K562 (cell line): ENCODE data around the gene OSGEPL1. TPM values are rescaled to one million over a fixed set of nuclear protein-coding genes. Genes with fewer than 3 reads are reported as not detected.

Source experiments
- CHD4 ChIP-seq: fragments of 200-600 bp; sonication (generic); IDR thresholded peaks from 3 replicates; pipeline ENCODE4 v1.6.1; 2012; ENCODE audit warnings: low read depth, mild to moderate bottlenecking, mixed read lengths, low read length, inconsistent platforms; ENCODE audit not compliant: insufficient read depth, insufficient replicate concordance, poor library complexity, severe bottlenecking
- CREB3L1 ChIP-seq: fragments of 450-650 bp; IDR thresholded peaks from 2 replicates; pipeline ENCODE4 v1.6.1; 2014; ENCODE audit warnings: low read depth, mild to moderate bottlenecking, moderate library complexity, borderline replicate concordance
- CREM ChIP-seq: IDR thresholded peaks from 2 replicates; pipeline ENCODE4 v1.6.1; 2014; ENCODE audit warnings: antibody characterized with exemption, low read depth
- ETV1 ChIP-seq: fragments of 450-650 bp; conservative IDR thresholded peaks from 2 replicates; pipeline ENCODE4 v1.6.1; 2016; ENCODE audit warnings: missing genetic modification characterization, control low read depth, low read depth, missing compliant biosample characterization
- HIVEP1 ChIP-seq: fragments of 250-450 bp; sonication (Bioruptor Pico); IDR thresholded peaks from 2 replicates; pipeline ENCODE4 v1.4.0; 2020; ENCODE audit warnings: mild to moderate bottlenecking
- KAT7 ChIP-seq: sonication (generic); formaldehyde crosslinking; IDR thresholded peaks from 2 replicates; pipeline ENCODE4 v1.8.0; 2022; ENCODE audit warnings: missing genetic modification reagents, mild to moderate bottlenecking, borderline replicate concordance
- MBD2 ChIP-seq: sonication (generic); IDR thresholded peaks from 2 replicates; pipeline ENCODE4 v1.6.1; 2016; ENCODE audit warnings: low read depth, borderline replicate concordance
- MCM3 ChIP-seq: fragments of 450-650 bp; IDR thresholded peaks from 2 replicates; pipeline ENCODE4 v1.6.1; 2016
- MLLT1 ChIP-seq, 2 experiments: fragments of 450-650 bp; IDR thresholded peaks; 2 replicates each; pipeline ENCODE4 v1.6.1; 2016
- MTF1 ChIP-seq: fragments of 250-450 bp; sonication (Bioruptor Pico); IDR thresholded peaks from 2 replicates; pipeline ENCODE4 v1.9.0; 2021; ENCODE audit warnings: moderate library complexity, mild to moderate bottlenecking, inconsistent platforms, borderline replicate concordance
- SAFB ChIP-seq: fragments of 200-400 bp; formaldehyde crosslinking; IDR thresholded peaks from 2 replicates; pipeline ENCODE4 v1.6.1; 2017; ENCODE audit warnings: low read depth, low read length, borderline replicate concordance
- SIN3A ChIP-seq, 2 experiments: fragments of 150-350 bp in 1 of 2; IDR thresholded peaks; 2 replicates each; pipeline ENCODE4 v1.6.1; 2011 to 2016; ENCODE audit warnings: borderline replicate concordance in 2 of 2, low read depth in 2 of 2, low read length in 2 of 2, mild to moderate bottlenecking in 2 of 2, moderate library complexity in 2 of 2; ENCODE audit not compliant: control insufficient read depth in 1 of 2
- SUPT5H ChIP-seq: fragments of 450-650 bp; IDR thresholded peaks from 2 replicates; pipeline ENCODE4 v1.6.1; 2016
- ZNF395 ChIP-seq: fragments of 200-800 bp; sonication (Bioruptor generic); IDR thresholded peaks from 2 replicates; pipeline ENCODE4 v1.6.1; 2017; ENCODE audit warnings: missing genetic modification characterization, missing compliant biosample characterization
- polyA plus RNA-seq, 8 experiments: library from polyadenylated mRNA; depleted of rRNA in 4 of 8; stranded (reverse) in 5 of 8; unstranded in 3 of 8; fragments of >200 nt; fragmentation: Nextera tagmentation in 2 of 8; fragmentation: Illumina TruSeq in 1 of 8; extraction: Ambion mirVana in 2 of 8; extraction: Trizol in 1 of 8; gene quantifications; 2 replicates each; pipeline versions ENCODE4 v1.2.1 to v1.2.3, GENCODE V29; 2011 to 2014; ENCODE audit warnings: inconsistent platforms in 1 of 8, missing spikeins in 1 of 8
- total RNA-seq, 7 experiments: library from RNA; depleted of rRNA in 6 of 7; stranded (reverse); fragments of >200 nt in 6 of 7; fragmentation: Illumina TruSeq in 2 of 7; extraction: Trizol in 2 of 7; gene quantifications; 2 replicates each; pipeline versions ENCODE4 v1.2.1 to v1.2.3, GENCODE V29; 2011 to 2021; ENCODE audit warnings: low replicate concordance in 1 of 7
- TF ChIP-seq, protein P1 (sequence below), 3 experiments: IDR thresholded peaks in 2 of 3; conservative IDR thresholded peaks in 1 of 3; 2 replicates each; pipeline ENCODE4 v1.5.1; 2011 to 2012; ENCODE audit warnings: low read length in 3 of 3, mild to moderate bottlenecking in 3 of 3, control low read depth in 2 of 3, improper control_type of control experiment in 1 of 3, inconsistent platforms in 1 of 3, low read depth in 1 of 3, mixed read lengths in 1 of 3, moderate library complexity in 1 of 3; ENCODE audit not compliant: insufficient read depth in 2 of 3
- TF ChIP-seq, protein P2 (sequence below): fragments of 250-450 bp; sonication (Bioruptor Pico); IDR thresholded peaks from 2 replicates; pipeline ENCODE4 v1.5.0; 2021; ENCODE audit warnings: mild to moderate bottlenecking, borderline replicate concordance

Gene OSGEPL1
- total and polyA plus RNA-seq, 9 of the 15 experiments (the other 6 are each of a cell fraction or from before 2014, with no cell fraction given) = 2.5 to 10.8 (median 6.5) TPM

GRCh38 chr2:189783927-189784867 lies 21.6 kb upstream of the OSGEPL1 start, which contains the start of the genes ORMDL1 and PMS1 (continued):
- TF ChIP-seq MBD2 (peak; percentile 49), ETV1 (no peak), MTF1 (CRISPR knock-in tag) (no peak), CREB3L1 (peak; percentile 54; the same call in 1 of the 2 replicates), KAT7 (CRISPR knock-in tag) (0 out of 2 replicates have a peak, but pooled peaks have one; percentile 55), MLLT1 (IDR thresholded peaks at IDR 0.05) (peak in 1 of 2 experiments; percentile 11; a peak in 1 of 4 replicates), CREM (peak; percentile 75), CHD4 (no peak), HIVEP1 (CRISPR knock-in tag) (no peak), SIN3A (IDR thresholded peaks at IDR 0.05; ENCODE audit: borderline replicate concordance in 2 of 2, control insufficient read depth in 1 of 2, low read depth in 2 of 2, low read length in 2 of 2) (peak; percentile 12 to 57; a peak in 2 of 4 replicates), MCM3 (no peak), ZNF395 (no peak; the same call in 1 of the 2 replicates), SAFB (0 out of 2 replicates have a peak, but pooled peaks have one; percentile 24), SUPT5H (peak; percentile 92)
- TF ChIP-seq, protein P1, sequence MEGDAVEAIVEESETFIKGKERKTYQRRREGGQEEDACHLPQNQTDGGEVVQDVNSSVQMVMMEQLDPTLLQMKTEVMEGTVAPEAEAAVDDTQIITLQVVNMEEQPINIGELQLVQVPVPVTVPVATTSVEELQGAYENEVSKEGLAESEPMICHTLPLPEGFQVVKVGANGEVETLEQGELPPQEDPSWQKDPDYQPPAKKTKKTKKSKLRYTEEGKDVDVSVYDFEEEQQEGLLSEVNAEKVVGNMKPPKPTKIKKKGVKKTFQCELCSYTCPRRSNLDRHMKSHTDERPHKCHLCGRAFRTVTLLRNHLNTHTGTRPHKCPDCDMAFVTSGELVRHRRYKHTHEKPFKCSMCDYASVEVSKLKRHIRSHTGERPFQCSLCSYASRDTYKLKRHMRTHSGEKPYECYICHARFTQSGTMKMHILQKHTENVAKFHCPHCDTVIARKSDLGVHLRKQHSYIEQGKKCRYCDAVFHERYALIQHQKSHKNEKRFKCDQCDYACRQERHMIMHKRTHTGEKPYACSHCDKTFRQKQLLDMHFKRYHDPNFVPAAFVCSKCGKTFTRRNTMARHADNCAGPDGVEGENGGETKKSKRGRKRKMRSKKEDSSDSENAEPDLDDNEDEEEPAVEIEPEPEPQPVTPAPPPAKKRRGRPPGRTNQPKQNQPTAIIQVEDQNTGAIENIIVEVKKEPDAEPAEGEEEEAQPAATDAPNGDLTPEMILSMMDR (IDR thresholded peaks at IDR 0.05 in 2 of 3, conservative IDR thresholded peaks at IDR 0.05 in 1 of 3; ENCODE audit: insufficient read depth in 2 of 3, low read depth in 1 of 3, low read length in 3 of 3) = no peak
- TF ChIP-seq, protein P2, sequence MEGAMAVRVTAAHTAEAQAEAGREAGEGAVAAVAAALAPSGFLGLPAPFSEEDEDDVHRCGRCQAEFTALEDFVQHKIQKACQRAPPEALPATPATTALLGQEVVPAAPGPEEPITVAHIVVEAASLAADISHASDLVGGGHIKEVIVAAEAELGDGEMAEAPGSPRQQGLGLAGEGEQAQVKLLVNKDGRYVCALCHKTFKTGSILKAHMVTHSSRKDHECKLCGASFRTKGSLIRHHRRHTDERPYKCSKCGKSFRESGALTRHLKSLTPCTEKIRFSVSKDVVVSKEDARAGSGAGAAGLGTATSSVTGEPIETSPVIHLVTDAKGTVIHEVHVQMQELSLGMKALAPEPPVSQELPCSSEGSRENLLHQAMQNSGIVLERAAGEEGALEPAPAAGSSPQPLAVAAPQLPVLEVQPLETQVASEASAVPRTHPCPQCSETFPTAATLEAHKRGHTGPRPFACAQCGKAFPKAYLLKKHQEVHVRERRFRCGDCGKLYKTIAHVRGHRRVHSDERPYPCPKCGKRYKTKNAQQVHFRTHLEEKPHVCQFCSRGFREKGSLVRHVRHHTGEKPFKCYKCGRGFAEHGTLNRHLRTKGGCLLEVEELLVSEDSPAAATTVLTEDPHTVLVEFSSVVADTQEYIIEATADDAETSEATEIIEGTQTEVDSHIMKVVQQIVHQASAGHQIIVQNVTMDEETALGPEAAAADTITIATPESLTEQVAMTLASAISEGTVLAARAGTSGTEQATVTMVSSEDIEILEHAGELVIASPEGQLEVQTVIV (CRISPR knock-in tag) = no peak
